Neural cell (in vitro differentiated cells): ENCODE data around the gene CDH19.

Experiments
- CTCF ChIP-seq: fragments of 450-650 bp; IDR thresholded peaks from 2 replicates; pipeline ENCODE4 v1.5.1; 2014; ENCODE audit warnings: antibody characterized with exemption, mild to moderate bottlenecking, moderate library complexity; ENCODE audit not compliant: poor library complexity, severe bottlenecking
- EP300 ChIP-seq: fragments of 450-650 bp; conservative IDR thresholded peaks from 2 replicates; pipeline ENCODE4 v1.6.1; 2014; ENCODE audit warnings: antibody characterized with exemption, mild to moderate bottlenecking, moderate library complexity; ENCODE audit not compliant: poor library complexity, severe bottlenecking

GRCh38 chr18:66511792-66512191, 92.1 kb downstream of the CDH19 start:
- TF ChIP-seq CTCF (no peak), EP300 (no peak)
